CD4-positive, alpha-beta T cell treated with Interleukin-4 for 4 hours (primary cell): ENCODE measurements around the gene MAN2A2.
"Not testable (repeated sequence)": the region's sequence is repeated elsewhere in the genome, so short reads cannot be mapped to it uniquely, and the experiment has no call there.

Experiments used
- DNase-seq: peaks from one replicate; pipeline ENCODE4 v3.0.0-alpha.2; 2020

Gene MAN2A2

GRCh38 chr15:90905306-90906180 is 2.4 kb downstream of the MAN2A2 start:
- DNase-seq: no peak

- DNase-seq: no peak
Observed at GRCh38 chr15:90906181-90906849, 3.2 kb downstream of the MAN2A2 start.

GRCh38 chr15:90907051-90907660 is 4.1 kb downstream of the MAN2A2 start:
- DNase-seq: no peak

- no peak for DNase-seq
Observed at GRCh38 chr15:90907838-90908507, 4.9 kb downstream of the MAN2A2 start.

GRCh38 chr15:90909449-90909848 is 6.3 kb downstream of the MAN2A2 start:
- not testable (repeated sequence) for DNase-seq

GRCh38 chr15:90909976-90910375 is 6.9 kb downstream of the MAN2A2 start:
- DNase-seq: no peak

- DNase-seq: no peak
Observed at GRCh38 chr15:90910441-90911301, 7.6 kb downstream of the MAN2A2 start.

- DNase-seq: no peak
Observed at GRCh38 chr15:90911302-90911623, 8.2 kb downstream of the MAN2A2 start.

- DNase-seq: no peak
Observed at GRCh38 chr15:90911906-90912769, 9.0 kb downstream of the MAN2A2 start.

GRCh38 chr15:90912770-90913075 is 9.6 kb downstream of the MAN2A2 start:
- no peak for DNase-seq

- DNase-seq: no peak
Observed at GRCh38 chr15:90913398-90913944, 10.4 kb downstream of the MAN2A2 start.

GRCh38 chr15:90914305-90915080 is 11.4 kb downstream of the MAN2A2 start:
- no peak for DNase-seq

- DNase-seq: no peak
Observed at GRCh38 chr15:90915216-90915807, 12.2 kb downstream of the MAN2A2 start.

GRCh38 chr15:90915808-90916440 is 12.8 kb downstream of the MAN2A2 start:
- DNase-seq: peak; percentile 6

- no peak for DNase-seq
Observed at GRCh38 chr15:90916461-90916860, 13.4 kb downstream of the MAN2A2 start.

- DNase-seq: no peak
Observed at GRCh38 chr15:90917569-90917968, 14.5 kb downstream of the MAN2A2 start.

GRCh38 chr15:90918034-90918788 is 15.1 kb downstream of the MAN2A2 start:
- DNase-seq: no peak

- no peak for DNase-seq
Observed at GRCh38 chr15:90918835-90919234, 15.7 kb downstream of the MAN2A2 start.

GRCh38 chr15:90921887-90922286 is 18.8 kb downstream of the MAN2A2 start:
- no peak for DNase-seq
